Measurements from ENCODE around the gene USP34.

The USP34 gene

DNA sequence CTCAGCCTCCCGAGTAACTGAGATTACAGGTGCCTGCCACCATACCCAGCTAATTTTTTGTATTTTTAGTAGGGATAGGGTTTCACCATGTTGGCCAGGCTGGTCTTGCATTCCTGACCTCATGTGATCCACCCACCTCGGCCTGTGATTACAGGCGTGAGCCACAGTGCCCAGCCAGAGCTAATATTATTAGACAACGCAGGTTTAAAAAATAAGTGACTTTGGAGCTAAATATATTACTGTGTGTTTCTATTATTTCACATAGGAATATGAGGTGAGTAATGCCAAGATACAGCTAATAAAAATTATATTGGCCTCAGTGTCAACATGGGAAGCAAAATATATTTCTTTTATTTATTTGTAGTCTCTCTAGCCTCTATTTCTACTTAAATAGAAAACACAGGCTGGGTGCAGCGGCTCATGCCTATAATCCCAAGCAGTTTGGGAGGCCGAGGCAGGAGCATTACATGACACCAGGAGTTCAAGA is 188.7 kb downstream of the USP34 start:
- no peak overlapping the region for H3K4me3 ChIP-seq (ENCODE audit: low read depth, low read length)
- TF ChIP-seq, protein P1, sequence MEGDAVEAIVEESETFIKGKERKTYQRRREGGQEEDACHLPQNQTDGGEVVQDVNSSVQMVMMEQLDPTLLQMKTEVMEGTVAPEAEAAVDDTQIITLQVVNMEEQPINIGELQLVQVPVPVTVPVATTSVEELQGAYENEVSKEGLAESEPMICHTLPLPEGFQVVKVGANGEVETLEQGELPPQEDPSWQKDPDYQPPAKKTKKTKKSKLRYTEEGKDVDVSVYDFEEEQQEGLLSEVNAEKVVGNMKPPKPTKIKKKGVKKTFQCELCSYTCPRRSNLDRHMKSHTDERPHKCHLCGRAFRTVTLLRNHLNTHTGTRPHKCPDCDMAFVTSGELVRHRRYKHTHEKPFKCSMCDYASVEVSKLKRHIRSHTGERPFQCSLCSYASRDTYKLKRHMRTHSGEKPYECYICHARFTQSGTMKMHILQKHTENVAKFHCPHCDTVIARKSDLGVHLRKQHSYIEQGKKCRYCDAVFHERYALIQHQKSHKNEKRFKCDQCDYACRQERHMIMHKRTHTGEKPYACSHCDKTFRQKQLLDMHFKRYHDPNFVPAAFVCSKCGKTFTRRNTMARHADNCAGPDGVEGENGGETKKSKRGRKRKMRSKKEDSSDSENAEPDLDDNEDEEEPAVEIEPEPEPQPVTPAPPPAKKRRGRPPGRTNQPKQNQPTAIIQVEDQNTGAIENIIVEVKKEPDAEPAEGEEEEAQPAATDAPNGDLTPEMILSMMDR (IDR thresholded peaks at IDR 0.05; ENCODE audit: low read depth, low read length, missing control alignments), result no peak
- in situ Hi-C loops (cut with HindIII; ENCODE audit: low sequenced_read_pairs), result no loop called here
- DNase-seq (ENCODE audit: low read depth), result no peak

- H3K4me3 ChIP-seq (ENCODE audit: low read depth, low read length), result no peak overlapping the region
- DNase-seq (ENCODE audit: low read depth), result no peak
- TF ChIP-seq, protein P1 (IDR thresholded peaks at IDR 0.05; ENCODE audit: low read depth, low read length, missing control alignments), result no peak
- in situ Hi-C loops (cut with HindIII; ENCODE audit: low sequenced_read_pairs), result no loop called here
Observed at GRCh38 chr2:61281321-61281720, 189.6 kb downstream of the USP34 start.

- no peak overlapping the region for H3K4me3 ChIP-seq (ENCODE audit: low read depth, low read length)
- in situ Hi-C loops (cut with HindIII; ENCODE audit: low sequenced_read_pairs), result no loop called here
- TF ChIP-seq, protein P1 (IDR thresholded peaks at IDR 0.05; ENCODE audit: low read depth, low read length, missing control alignments), result no peak
- DNase-seq (ENCODE audit: low read depth), result no peak
Observed at GRCh38 chr2:61277756-61278155, 193.1 kb downstream of the USP34 start.

DNA sequence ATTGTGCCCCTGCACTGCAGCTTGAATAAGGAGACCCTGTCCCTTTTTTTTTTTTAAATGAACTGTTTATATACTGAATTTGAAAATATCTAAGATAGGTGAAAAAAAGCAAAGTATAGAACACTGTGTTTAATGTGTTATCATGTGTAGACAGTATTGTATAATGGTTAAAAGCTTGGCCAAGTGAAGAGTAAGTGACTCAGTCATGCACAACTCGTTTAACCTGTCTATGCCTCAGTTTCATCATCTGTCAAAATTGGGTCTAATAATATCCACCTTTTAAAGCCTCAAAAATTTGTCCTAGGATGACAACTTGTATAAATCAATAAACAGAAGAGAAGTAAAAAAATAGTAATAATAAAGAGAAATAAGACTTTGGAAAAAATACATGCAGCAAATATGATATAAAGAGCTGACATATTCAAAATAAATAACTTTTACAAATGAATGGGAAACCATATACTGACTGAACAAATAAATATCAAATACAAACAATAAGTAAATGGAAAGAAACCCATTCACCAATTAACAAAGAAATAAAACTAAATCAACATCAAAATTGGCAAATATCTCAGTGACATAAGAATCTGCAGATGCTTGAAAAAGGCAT is 195.2 kb downstream of the USP34 start:
- DNase-seq (ENCODE audit: low read depth), result no peak
- in situ Hi-C loops (cut with HindIII; ENCODE audit: low sequenced_read_pairs), result no loop called here
- TF ChIP-seq, protein P1 (IDR thresholded peaks at IDR 0.05; ENCODE audit: low read depth, low read length, missing control alignments), result no peak
- H3K4me3 ChIP-seq (ENCODE audit: low read depth, low read length), result no peak overlapping the region

DNA sequence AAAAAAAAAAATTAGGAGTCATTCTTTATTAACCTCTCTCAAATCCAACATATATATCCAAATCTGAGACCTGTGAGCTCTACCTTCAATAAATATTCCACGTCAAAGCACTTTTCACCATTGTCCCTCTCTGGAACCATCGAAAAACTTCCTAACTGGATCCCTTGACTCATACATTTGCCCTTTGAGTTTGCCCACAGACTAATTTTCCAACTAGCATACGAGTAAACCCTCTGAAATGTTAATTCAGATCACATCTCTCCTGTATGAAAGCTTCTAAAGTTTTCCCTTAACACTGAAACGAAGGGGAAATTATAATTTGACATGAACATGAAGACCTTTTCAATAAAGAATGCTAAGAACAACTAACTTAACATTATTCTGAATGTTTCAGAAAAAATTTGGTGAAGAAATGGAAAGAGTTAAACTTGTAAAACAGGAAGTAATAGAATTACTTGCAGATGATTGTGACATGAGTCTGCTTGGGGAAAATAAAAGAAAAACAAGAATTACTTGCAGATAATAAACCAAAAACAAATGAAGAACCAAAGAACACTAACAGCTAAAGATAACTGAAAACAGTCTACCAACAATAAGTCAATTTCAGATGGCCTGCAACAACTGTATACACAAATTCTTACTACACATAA is 198.3 kb downstream of the USP34 start:
- in situ Hi-C loops (cut with HindIII; ENCODE audit: low sequenced_read_pairs), result no loop called here
- TF ChIP-seq, protein P1 (IDR thresholded peaks at IDR 0.05; ENCODE audit: low read depth, low read length, missing control alignments), result no peak
- H3K4me3 ChIP-seq (ENCODE audit: low read depth, low read length), result no peak overlapping the region
- no peak for DNase-seq (ENCODE audit: low read depth)

- no peak overlapping the region for H3K4me3 ChIP-seq (ENCODE audit: low read depth, low read length)
- TF ChIP-seq, protein P1 (IDR thresholded peaks at IDR 0.05; ENCODE audit: low read depth, low read length, missing control alignments), result no peak
- no peak for DNase-seq (ENCODE audit: low read depth)
- in situ Hi-C loops (cut with HindIII; ENCODE audit: low sequenced_read_pairs), result no loop called here
Observed at GRCh38 chr2:61268249-61268648, 202.6 kb downstream of the USP34 start.

Data from astrocyte of the cerebellum (primary cell).